K562 (cell line): ENCODE results near the gene PARD3. TPM values are rescaled to one million over a fixed set of nuclear protein-coding genes. Genes with fewer than 3 reads are reported as not detected.

ENCODE experiments used
- ATAC-seq: fragments of 200-7000 bp; cut with Tn5 transposase; 3 replicates; pipeline ENCODE4 v1.9.1; 2020; ENCODE audit warnings: moderate library complexity
- BruUV-seq: library from RNA; stranded (reverse); fragments of 400-500 nt; replicated peaks from 2 replicates; lab custom pipeline; 2021; lab: Mats Ljungman, UMichigan
- CTCF ChIA-PET: fragments of 300-600 bp; formaldehyde crosslinking; extraction: SDS; loops from one replicate; lab custom pipeline; 2021; ENCODE audit warnings: low intra/inter-chr PET ratio; lab: Yijun Ruan, JAX
- POLR2A ChIA-PET: fragments of 300-600, 350-650 bp; sonication (Branson Sonifier 250); formaldehyde crosslinking; extraction: SDS; loops from one replicate; lab custom pipeline; 2021; ENCODE audit warnings: antibody characterized with exemption, inconsistent platforms; lab: Yijun Ruan, JAX
- DNase-seq, 4 experiments: peaks; one replicate each; pipeline versions ENCODE4 v3.0.0 to v3.0.0-alpha.2; 2011 to 2018; ENCODE audit warnings: low spot score in 3 of 4, mixed read lengths in 3 of 4; ENCODE audit errors: extremely low read depth in 1 of 4
- FAIRE-seq: peaks from 2 replicates; lab custom pipeline; 2011; peaks lifted over from hg19 to GRCh38; lab: Jason Lieb, UNC
- H2AFZ ChIP-seq: 2 replicates; pipeline ENCODE4 v1.6.0; 2011; ENCODE audit warnings: low read depth, low read length, control low read depth, inconsistent platforms
- H3K27ac ChIP-seq: fragments of 200-600 bp; 3 replicates; pipeline ENCODE4 v1.8.0; 2011; ENCODE audit warnings: low read depth, mild to moderate bottlenecking, control low read depth, inconsistent platforms, low read length, moderate library complexity, mixed read lengths; ENCODE audit errors: extremely low read depth
- H3K27me3 ChIP-seq, 2 experiments: fragments of 300-600 bp in 1 of 2; 2 replicates in 1 of 2; 3 replicates in 1 of 2; pipeline versions ENCODE4 v1.6.0 to v1.8.0; 2011; ENCODE audit warnings: inconsistent platforms in 2 of 2, low read length in 2 of 2, mild to moderate bottlenecking in 1 of 2, mixed read lengths in 1 of 2, moderate library complexity in 1 of 2; ENCODE audit not compliant: control insufficient read depth in 2 of 2, insufficient read depth in 2 of 2
- H3K36me3 ChIP-seq: fragments of 300-600 bp; 3 replicates; pipeline ENCODE4 v1.8.0; 2011; ENCODE audit warnings: mild to moderate bottlenecking, low read length, inconsistent platforms; ENCODE audit not compliant: control insufficient read depth, insufficient read depth
- H3K4me1 ChIP-seq, 2 experiments: fragments of 200-600 bp in 1 of 2; replicated peaks in 1 of 2; 2 replicates in 1 of 2; 3 replicates in 1 of 2; pipeline versions ENCODE4 v1.5.1 to v1.8.0; 2011; ENCODE audit warnings: inconsistent platforms in 2 of 2, low read length in 2 of 2, mild to moderate bottlenecking in 1 of 2, mixed read lengths in 1 of 2, moderate library complexity in 1 of 2; ENCODE audit not compliant: control insufficient read depth in 2 of 2, insufficient read depth in 2 of 2
- H3K4me2 ChIP-seq: 2 replicates; pipeline ENCODE4 v1.6.1; 2011; ENCODE audit warnings: low read length, control low read depth, inconsistent platforms, mixed read lengths; ENCODE audit not compliant: insufficient read depth
- H3K4me3 ChIP-seq: fragments of 200-600 bp; sonication (generic), shearing (Covaris generic); 2 replicates; pipeline ENCODE4 v1.5.1; 2016; ENCODE audit warnings: control low read depth, inconsistent platforms
- H3K79me2 ChIP-seq: fragments of 200-600 bp; 3 replicates; pipeline ENCODE4 v1.8.0; 2011; ENCODE audit warnings: low read length, inconsistent platforms; ENCODE audit not compliant: control insufficient read depth, insufficient read depth
- H3K9ac ChIP-seq, 2 experiments: 2 replicates each; pipeline versions ENCODE4 v1.6.0 to v1.6.1; 2011; ENCODE audit warnings: low read depth in 2 of 2, low read length in 2 of 2, control low read depth in 1 of 2, inconsistent platforms in 1 of 2, mild to moderate bottlenecking in 1 of 2, mixed read lengths in 1 of 2; ENCODE audit not compliant: insufficient read depth in 1 of 2
- H3K9me1 ChIP-seq: one replicate; pipeline ENCODE4 v1.6.0; 2011; ENCODE audit warnings: inconsistent platforms, mild to moderate bottlenecking, low read length, moderate library complexity; ENCODE audit not compliant: control insufficient read depth, insufficient read depth
- H3K9me3 ChIP-seq: replicated peaks from 2 replicates; pipeline ENCODE4 v1.5.1; 2011; ENCODE audit warnings: low read depth, low read length, inconsistent platforms; ENCODE audit not compliant: control insufficient read depth, insufficient read depth
- H4K20me1 ChIP-seq: replicated peaks from 2 replicates; pipeline ENCODE4 v1.6.1; 2011; ENCODE audit warnings: low read length, inconsistent platforms, mixed read lengths; ENCODE audit not compliant: control insufficient read depth, insufficient read depth
- ARHGAP35 ChIP-seq: fragments of 450-650 bp; IDR thresholded peaks from 2 replicates; pipeline ENCODE4 v1.6.1; 2018; ENCODE audit not compliant: partially characterized antibody
- CEBPB ChIP-seq: fragments of 450-650 bp; IDR thresholded peaks from 2 replicates; pipeline ENCODE4 v1.6.1; 2016; ENCODE audit warnings: missing genetic modification characterization, missing compliant biosample characterization
- HOMEZ ChIP-seq: fragments of 250-450 bp; sonication (Bioruptor Pico); IDR thresholded peaks from 2 replicates; pipeline ENCODE4 v1.4.0; 2020; ENCODE audit warnings: mild to moderate bottlenecking, moderate library complexity
- HSF4 ChIP-seq: fragments of 250-450 bp; sonication (Bioruptor Pico); IDR thresholded peaks from 2 replicates; pipeline ENCODE4 v2.1.2; 2022; ENCODE audit warnings: mild to moderate bottlenecking, moderate library complexity, borderline replicate concordance
- MAZ ChIP-seq, 2 experiments: fragments of 450-650 bp in 1 of 2; sonication (generic) in 1 of 2; formaldehyde crosslinking; IDR thresholded peaks in 1 of 2; conservative IDR thresholded peaks in 1 of 2; 2 replicates each; pipeline versions ENCODE4 v1.4.0 to v1.5.0; 2020; ENCODE audit warnings: mild to moderate bottlenecking in 1 of 2, missing genetic modification reagents in 1 of 2
- RFX1 ChIP-seq: fragments of 450-650 bp; IDR thresholded peaks from 2 replicates; pipeline ENCODE4 v1.6.1; 2016; ENCODE audit warnings: mild to moderate bottlenecking, moderate library complexity
- SREBF1 ChIP-seq: fragments of 150-350 bp; IDR thresholded peaks from 2 replicates; pipeline ENCODE4 v1.6.1; 2014; ENCODE audit warnings: antibody characterized with exemption, low read depth, low read length, borderline replicate concordance
- SREBF2 ChIP-seq: sonication (generic); formaldehyde crosslinking; IDR thresholded peaks from 2 replicates; pipeline ENCODE4 v1.4.0; 2020; ENCODE audit warnings: mild to moderate bottlenecking, missing genetic modification reagents
- TARDBP ChIP-seq: fragments of 450-650 bp; IDR thresholded peaks from 2 replicates; pipeline ENCODE4 v1.6.1; 2016
- ZBTB8A ChIP-seq: fragments of 450-650 bp; IDR thresholded peaks from 2 replicates; pipeline ENCODE4 v1.6.1; 2018; ENCODE audit warnings: mild to moderate bottlenecking, moderate library complexity; ENCODE audit not compliant: partially characterized antibody
- ZNF668 ChIP-seq: fragments of 250-450 bp; sonication (Bioruptor Pico); IDR thresholded peaks from 2 replicates; pipeline ENCODE4 v1.8.0; 2022; ENCODE audit warnings: mild to moderate bottlenecking, inconsistent platforms
- ZNF717 ChIP-seq: fragments of 250-450 bp; sonication (Bioruptor Pico); IDR thresholded peaks from 2 replicates; pipeline ENCODE4 v1.5.0; 2021
- WGBS: fragments of 100-300 bp; shearing (Covaris generic); methylation state at CpG from one replicate; pipeline ENCODE4 v1.1.6; 2016; ENCODE audit warnings: low coverage, mixed read lengths; ENCODE audit not compliant: insufficient coverage; ENCODE audit errors: missing lambda C conversion rate; 5-methylcytosine and 5-hydroxymethylcytosine counted together
- in situ Hi-C: fragments of 300-500 bp; cut with MboI; formaldehyde crosslinking; loops from 4 replicates; pipeline ENCODE4 v1.15.0; 2018; ENCODE audit warnings: inconsistent platforms, mixed read lengths
- intact Hi-C: fragments of 100-400 bp; cut with micrococcal nuclease; formaldehyde crosslinking; loops from 2 replicates; pipeline ENCODE4 v1.14.2; 2022
- polyA plus RNA-seq, 8 experiments: library from polyadenylated mRNA; depleted of rRNA in 4 of 8; stranded (reverse) in 5 of 8; unstranded in 3 of 8; fragments of >200 nt; fragmentation: Nextera tagmentation in 2 of 8; fragmentation: Illumina TruSeq in 1 of 8; extraction: Ambion mirVana in 2 of 8; extraction: Trizol in 1 of 8; gene quantifications; 2 replicates each; pipeline versions ENCODE4 v1.2.1 to v1.2.3, GENCODE V29; 2011 to 2014; ENCODE audit warnings: inconsistent platforms in 1 of 8, missing spikeins in 1 of 8
- total RNA-seq, 7 experiments: library from RNA; depleted of rRNA in 6 of 7; stranded (reverse); fragments of >200 nt in 6 of 7; fragmentation: Illumina TruSeq in 2 of 7; extraction: Trizol in 2 of 7; gene quantifications; 2 replicates each; pipeline versions ENCODE4 v1.2.1 to v1.2.3, GENCODE V29; 2011 to 2021; ENCODE audit warnings: low replicate concordance in 1 of 7
- TF ChIP-seq, protein P1 (sequence below): fragments of 200-400 bp; formaldehyde crosslinking; IDR thresholded peaks from 2 replicates; pipeline ENCODE4 v1.6.1; 2017; ENCODE audit warnings: mild to moderate bottlenecking, low read depth, low read length, moderate library complexity
- TF ChIP-seq, protein P2 (sequence below): fragments of 450-650 bp; IDR thresholded peaks from 2 replicates; pipeline ENCODE4 v1.6.1; 2016
- TF ChIP-seq, protein P3 (sequence below): fragments of 250-450 bp; sonication (Bioruptor Pico); IDR thresholded peaks from 2 replicates; pipeline ENCODE4 v1.5.0; 2021; ENCODE audit warnings: mild to moderate bottlenecking, borderline replicate concordance

PARD3 gene
- total and polyA plus RNA-seq, 9 of the 15 experiments (the other 6 are each of a cell fraction or from before 2014, with no cell fraction given) = 2.7 to 11.7 (median 7.7) TPM

- TF ChIP-seq SREBF2 (CRISPR knock-in tag) (no peak), HOMEZ (CRISPR knock-in tag) (no peak), MAZ (CRISPR knock-in tag; conservative IDR thresholded peaks at IDR 0.05 in 1 of 2, IDR thresholded peaks at IDR 0.05 in 1 of 2) (no peak)
- TF ChIP-seq, protein P1, sequence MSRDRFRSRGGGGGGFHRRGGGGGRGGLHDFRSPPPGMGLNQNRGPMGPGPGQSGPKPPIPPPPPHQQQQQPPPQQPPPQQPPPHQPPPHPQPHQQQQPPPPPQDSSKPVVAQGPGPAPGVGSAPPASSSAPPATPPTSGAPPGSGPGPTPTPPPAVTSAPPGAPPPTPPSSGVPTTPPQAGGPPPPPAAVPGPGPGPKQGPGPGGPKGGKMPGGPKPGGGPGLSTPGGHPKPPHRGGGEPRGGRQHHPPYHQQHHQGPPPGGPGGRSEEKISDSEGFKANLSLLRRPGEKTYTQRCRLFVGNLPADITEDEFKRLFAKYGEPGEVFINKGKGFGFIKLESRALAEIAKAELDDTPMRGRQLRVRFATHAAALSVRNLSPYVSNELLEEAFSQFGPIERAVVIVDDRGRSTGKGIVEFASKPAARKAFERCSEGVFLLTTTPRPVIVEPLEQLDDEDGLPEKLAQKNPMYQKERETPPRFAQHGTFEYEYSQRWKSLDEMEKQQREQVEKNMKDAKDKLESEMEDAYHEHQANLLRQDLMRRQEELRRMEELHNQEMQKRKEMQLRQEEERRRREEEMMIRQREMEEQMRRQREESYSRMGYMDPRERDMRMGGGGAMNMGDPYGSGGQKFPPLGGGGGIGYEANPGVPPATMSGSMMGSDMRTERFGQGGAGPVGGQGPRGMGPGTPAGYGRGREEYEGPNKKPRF = no peak
- TF ChIP-seq, protein P2, sequence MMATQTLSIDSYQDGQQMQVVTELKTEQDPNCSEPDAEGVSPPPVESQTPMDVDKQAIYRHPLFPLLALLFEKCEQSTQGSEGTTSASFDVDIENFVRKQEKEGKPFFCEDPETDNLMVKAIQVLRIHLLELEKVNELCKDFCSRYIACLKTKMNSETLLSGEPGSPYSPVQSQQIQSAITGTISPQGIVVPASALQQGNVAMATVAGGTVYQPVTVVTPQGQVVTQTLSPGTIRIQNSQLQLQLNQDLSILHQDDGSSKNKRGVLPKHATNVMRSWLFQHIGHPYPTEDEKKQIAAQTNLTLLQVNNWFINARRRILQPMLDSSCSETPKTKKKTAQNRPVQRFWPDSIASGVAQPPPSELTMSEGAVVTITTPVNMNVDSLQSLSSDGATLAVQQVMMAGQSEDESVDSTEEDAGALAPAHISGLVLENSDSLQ = no peak
Measured at GRCh38 chr10:34399013-34399412, 416.1 kb downstream of the PARD3 start (continued).

- no peaks in the 10 kb centered on the region for H3K9me1 ChIP-seq
- ChIA-PET POLR2A (no interaction called here), CTCF (no interaction called here)
- no peaks in the 10 kb centered on the region for H4K20me1 ChIP-seq
- no peaks in the 10 kb centered on the region for H3K36me3 ChIP-seq
- no peaks in the 10 kb centered on the region for H3K4me1 ChIP-seq
- no peak overlapping the region for H3K9ac ChIP-seq
- 0% methylated on average over 1 of the region's 1 CpG for WGBS
- H3K27ac ChIP-seq = no peak overlapping the region
- no peak overlapping the region for H3K4me2 ChIP-seq
- DNase-seq (no peak), ATAC-seq (no peak), FAIRE-seq (no peak)
- H2AFZ ChIP-seq = no peak overlapping the region
- intact Hi-C loops = no loop called here
- no peaks in the 10 kb centered on the region for H3K79me2 ChIP-seq
- no peak overlapping the region for H3K4me3 ChIP-seq
- no peaks in the 10 kb centered on the region for H3K9me3 ChIP-seq
- no peaks in the 10 kb centered on the region for H3K27me3 ChIP-seq
- in situ Hi-C loops = no loop called here
- BruUV-seq = no TSS peak
- TF ChIP-seq, protein P3, sequence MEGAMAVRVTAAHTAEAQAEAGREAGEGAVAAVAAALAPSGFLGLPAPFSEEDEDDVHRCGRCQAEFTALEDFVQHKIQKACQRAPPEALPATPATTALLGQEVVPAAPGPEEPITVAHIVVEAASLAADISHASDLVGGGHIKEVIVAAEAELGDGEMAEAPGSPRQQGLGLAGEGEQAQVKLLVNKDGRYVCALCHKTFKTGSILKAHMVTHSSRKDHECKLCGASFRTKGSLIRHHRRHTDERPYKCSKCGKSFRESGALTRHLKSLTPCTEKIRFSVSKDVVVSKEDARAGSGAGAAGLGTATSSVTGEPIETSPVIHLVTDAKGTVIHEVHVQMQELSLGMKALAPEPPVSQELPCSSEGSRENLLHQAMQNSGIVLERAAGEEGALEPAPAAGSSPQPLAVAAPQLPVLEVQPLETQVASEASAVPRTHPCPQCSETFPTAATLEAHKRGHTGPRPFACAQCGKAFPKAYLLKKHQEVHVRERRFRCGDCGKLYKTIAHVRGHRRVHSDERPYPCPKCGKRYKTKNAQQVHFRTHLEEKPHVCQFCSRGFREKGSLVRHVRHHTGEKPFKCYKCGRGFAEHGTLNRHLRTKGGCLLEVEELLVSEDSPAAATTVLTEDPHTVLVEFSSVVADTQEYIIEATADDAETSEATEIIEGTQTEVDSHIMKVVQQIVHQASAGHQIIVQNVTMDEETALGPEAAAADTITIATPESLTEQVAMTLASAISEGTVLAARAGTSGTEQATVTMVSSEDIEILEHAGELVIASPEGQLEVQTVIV (CRISPR knock-in tag) = no peak
- no peak for TF ChIP-seq HSF4
- no peak for TF ChIP-seq ZNF717 (CRISPR knock-in tag)
- TF ChIP-seq CEBPB = no peak
- no peak for TF ChIP-seq ZNF668 (CRISPR knock-in tag)
- no peak for TF ChIP-seq ZBTB8A
- TF ChIP-seq SREBF1 = no peak
- TF ChIP-seq TARDBP = no peak
- TF ChIP-seq ARHGAP35 = no peak
- TF ChIP-seq RFX1 = no peak
Measured at GRCh38 chr10:34397324-34397723, 417.8 kb downstream of the PARD3 start.
